SU-DHL-6 (cell line): ENCODE data around the gene GPR153.

Source experiments
- EZH2phosphoT487 ChIP-seq: fragments of 200-600 bp; sonication (generic), shearing (Covaris generic); conservative IDR thresholded peaks from 2 replicates; pipeline ENCODE4 v1.6.1; 2018; ENCODE audit warnings: mild to moderate bottlenecking, antibody characterized with exemption, low read length, moderate library complexity, mixed read lengths
- TF ChIP-seq, protein P1 (sequence below): fragments of 200-600 bp; sonication (generic); IDR thresholded peaks from one replicate; pipeline ENCODE4 v1.5.1; 2017; ENCODE audit warnings: antibody characterized with exemption, mild to moderate bottlenecking, low read length, moderate library complexity; ENCODE audit not compliant: insufficient read depth, poor library complexity, severe bottlenecking

DNA sequence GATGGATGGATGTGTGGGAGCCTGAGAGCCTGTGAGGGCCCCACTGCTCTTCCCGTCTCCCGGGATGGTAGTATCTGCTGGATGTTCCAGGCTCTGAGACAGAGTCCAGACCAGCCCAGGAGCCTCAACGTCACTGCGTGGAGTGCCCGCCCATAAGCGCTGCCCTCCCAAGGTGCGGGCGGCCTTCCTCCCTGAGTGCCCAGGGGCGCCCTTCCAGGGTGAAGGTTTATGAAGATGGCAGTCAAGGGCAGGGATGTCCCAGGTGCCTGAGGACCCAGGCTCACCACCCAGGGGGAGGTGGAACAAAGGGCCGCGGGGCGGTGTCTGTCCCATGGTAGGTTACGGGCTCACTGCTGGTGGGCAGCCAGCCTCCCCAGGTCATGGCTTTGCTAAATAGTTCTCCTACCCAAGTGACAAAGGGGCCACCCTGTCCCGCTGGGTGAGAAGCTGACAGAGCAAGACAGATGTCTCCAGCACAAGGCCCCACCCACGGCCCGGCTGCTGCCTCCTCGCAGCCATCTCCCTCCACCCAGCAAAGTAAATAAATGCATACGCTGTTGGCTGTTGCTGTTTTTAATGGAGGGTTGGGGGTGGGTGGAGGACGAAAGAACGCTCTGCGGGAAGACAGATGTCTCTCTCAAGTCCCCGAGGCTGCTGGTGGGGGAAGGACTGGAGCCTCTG lies 9.0 kb upstream of the GPR153 start:
- TF ChIP-seq, protein P1, sequence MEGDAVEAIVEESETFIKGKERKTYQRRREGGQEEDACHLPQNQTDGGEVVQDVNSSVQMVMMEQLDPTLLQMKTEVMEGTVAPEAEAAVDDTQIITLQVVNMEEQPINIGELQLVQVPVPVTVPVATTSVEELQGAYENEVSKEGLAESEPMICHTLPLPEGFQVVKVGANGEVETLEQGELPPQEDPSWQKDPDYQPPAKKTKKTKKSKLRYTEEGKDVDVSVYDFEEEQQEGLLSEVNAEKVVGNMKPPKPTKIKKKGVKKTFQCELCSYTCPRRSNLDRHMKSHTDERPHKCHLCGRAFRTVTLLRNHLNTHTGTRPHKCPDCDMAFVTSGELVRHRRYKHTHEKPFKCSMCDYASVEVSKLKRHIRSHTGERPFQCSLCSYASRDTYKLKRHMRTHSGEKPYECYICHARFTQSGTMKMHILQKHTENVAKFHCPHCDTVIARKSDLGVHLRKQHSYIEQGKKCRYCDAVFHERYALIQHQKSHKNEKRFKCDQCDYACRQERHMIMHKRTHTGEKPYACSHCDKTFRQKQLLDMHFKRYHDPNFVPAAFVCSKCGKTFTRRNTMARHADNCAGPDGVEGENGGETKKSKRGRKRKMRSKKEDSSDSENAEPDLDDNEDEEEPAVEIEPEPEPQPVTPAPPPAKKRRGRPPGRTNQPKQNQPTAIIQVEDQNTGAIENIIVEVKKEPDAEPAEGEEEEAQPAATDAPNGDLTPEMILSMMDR, result no peak
- TF ChIP-seq EZH2phosphoT487, result no peak
